ENCODE measurements around the gene CNTFR. TPM values are rescaled to one million over a fixed set of nuclear protein-coding genes. Genes with fewer than 3 reads are reported as not detected.

Gene CNTFR
- total RNA-seq, 2 experiments from 2014 or later = not detected

- Mint-ChIP-seq H3K27me3 (ENCODE audit: low read depth) (peaks cover 5% of the 10 kb centered on the region), H3K4me1 (ENCODE audit: low read depth) (no peaks in the 10 kb centered on the region), H3K4me3 (no peak overlapping the region), H3K27ac (no peak overlapping the region), H3K36me3 (ENCODE audit: low read depth) (no peaks in the 10 kb centered on the region), H3K9me3 (ENCODE audit: insufficient read depth) (no peaks in the 10 kb centered on the region)
- ChIA-PET POLR2A (no interaction called here), CTCF (interaction anchor here (1.3 kb wide), 1 partner anchor 111 kb away, joined by 5 read pairs; no protein-coding TSS in a partner anchor)
- ATAC-seq (no peak), DNase-seq (no peak)
These were observed 74.7 kb downstream of the CNTFR start for GRCh38 chr9:34514816-34515215.

DNA sequence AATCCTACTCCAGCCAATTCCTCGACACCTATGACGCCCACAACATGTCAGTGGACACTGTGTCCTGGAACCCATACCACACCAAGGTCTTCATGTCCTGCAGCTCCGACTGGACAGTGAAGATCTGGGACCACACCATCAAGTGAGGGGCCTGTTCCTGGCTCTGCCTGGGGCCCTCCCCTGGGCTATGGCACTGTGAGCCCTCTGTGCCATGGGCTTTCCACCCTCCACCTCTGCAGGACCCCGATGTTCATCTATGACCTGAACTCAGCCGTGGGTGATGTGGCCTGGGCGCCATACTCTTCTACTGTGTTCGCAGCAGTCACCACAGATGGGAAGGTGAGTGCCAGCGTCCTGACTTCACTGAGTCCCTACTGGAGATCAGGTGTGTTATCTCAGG lies 75.1 kb downstream of the CNTFR start:
- DNase-seq (no peak), ATAC-seq (no peak)
- Mint-ChIP-seq H3K4me1 (ENCODE audit: low read depth) (no peaks in the 10 kb centered on the region), H3K4me3 (no peak overlapping the region), H3K36me3 (ENCODE audit: low read depth) (no peaks in the 10 kb centered on the region), H3K27ac (no peak overlapping the region), H3K27me3 (ENCODE audit: low read depth) (peaks cover 5% of the 10 kb centered on the region), H3K9me3 (ENCODE audit: insufficient read depth) (no peaks in the 10 kb centered on the region)
- ChIA-PET CTCF (interaction anchor here (1.0 to 1.3 kb wide), 2 partner anchors 14 to 111 kb away, joined by 4 to 5 read pairs; no protein-coding TSS in a partner anchor), POLR2A (no interaction called here)

GRCh38 chr9:34513567-34514214 lies 75.8 kb downstream of the CNTFR start:
- no peak for DNase-seq
- Mint-ChIP-seq H3K27me3 (ENCODE audit: low read depth) (peaks cover 5% of the 10 kb centered on the region), H3K27ac (no peak overlapping the region), H3K4me1 (ENCODE audit: low read depth) (no peaks in the 10 kb centered on the region), H3K36me3 (ENCODE audit: low read depth) (no peaks in the 10 kb centered on the region), H3K9me3 (ENCODE audit: insufficient read depth) (no peaks in the 10 kb centered on the region), H3K4me3 (no peak overlapping the region)
- ATAC-seq = no peak
- ChIA-PET CTCF (interaction anchor here (0.8 to 1.3 kb wide), 3 partner anchors 13 to 110 kb away, joined by 4 to 5 read pairs (median 4); no protein-coding TSS in a partner anchor), POLR2A (no interaction called here)

- Mint-ChIP-seq H3K9me3 (ENCODE audit: insufficient read depth) (no peaks in the 10 kb centered on the region), H3K27me3 (ENCODE audit: low read depth) (peaks cover 5% of the 10 kb centered on the region), H3K27ac (no peak overlapping the region), H3K4me1 (ENCODE audit: low read depth) (no peaks in the 10 kb centered on the region), H3K4me3 (no peak overlapping the region), H3K36me3 (ENCODE audit: low read depth) (no peaks in the 10 kb centered on the region)
- CTCF ChIA-PET = interaction anchor here (0.9 kb wide), 1 partner anchor 11 kb away, joined by 5 read pairs; no protein-coding TSS in a partner anchor
- DNase-seq (no peak), ATAC-seq (no peak)
- POLR2A ChIA-PET = no interaction called here
These were observed 77.1 kb downstream of the CNTFR start for GRCh38 chr9:34512131-34513078.

GRCh38 chr9:34510497-34511468 lies 78.7 kb downstream of the CNTFR start:
- Mint-ChIP-seq H3K27me3 (ENCODE audit: low read depth) (no peaks in the 10 kb centered on the region), H3K36me3 (ENCODE audit: low read depth) (no peaks in the 10 kb centered on the region), H3K9me3 (ENCODE audit: insufficient read depth) (no peaks in the 10 kb centered on the region), H3K4me3 (no peak overlapping the region), H3K4me1 (ENCODE audit: low read depth) (no peaks in the 10 kb centered on the region), H3K27ac (no peak overlapping the region)
- DNase-seq (no peak), ATAC-seq (no peak)
- ChIA-PET CTCF (interaction anchor here (1.1 kb wide), 1 partner anchor 16 kb away, joined by 3 read pairs; no protein-coding TSS in a partner anchor), POLR2A (no interaction called here)

DNA sequence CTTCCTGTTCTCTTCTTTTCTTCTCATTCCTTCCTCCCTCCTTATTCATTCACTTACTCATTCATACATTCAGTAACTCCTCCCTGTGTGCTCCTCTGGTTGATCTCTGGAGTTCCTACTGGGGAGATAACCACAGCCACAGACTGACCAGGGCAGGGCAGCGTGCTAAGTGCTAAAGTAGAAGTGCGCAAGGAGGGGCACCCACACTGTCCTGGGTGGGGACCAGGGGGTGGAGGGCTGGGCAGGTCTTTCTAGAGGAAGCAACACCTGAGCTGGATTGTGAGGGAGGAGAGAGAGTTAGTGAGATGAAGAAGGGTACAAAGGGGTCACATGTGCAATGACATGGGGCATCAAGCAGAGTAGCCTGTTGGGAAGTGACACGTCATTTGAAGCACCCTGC lies 80.6 kb downstream of the CNTFR start:
- no peak for ATAC-seq
- no peaks in the 10 kb centered on the region for H3K36me3 Mint-ChIP-seq (ENCODE audit: low read depth)
- no peak overlapping the region for H3K27ac Mint-ChIP-seq
- no peaks in the 10 kb centered on the region for H3K4me1 Mint-ChIP-seq (ENCODE audit: low read depth)
- no peaks in the 10 kb centered on the region for H3K9me3 Mint-ChIP-seq (ENCODE audit: insufficient read depth)
- ChIA-PET CTCF (no interaction called here), POLR2A (no interaction called here)
- no peak for DNase-seq
- H3K27me3 Mint-ChIP-seq (ENCODE audit: low read depth) = no peaks in the 10 kb centered on the region
- no peak overlapping the region for H3K4me3 Mint-ChIP-seq

GRCh38 chr9:34508463-34508862 lies 81.1 kb downstream of the CNTFR start:
- no peak overlapping the region for H3K27ac Mint-ChIP-seq
- no peak for ATAC-seq
- ChIA-PET CTCF (interaction anchor here (1.2 kb wide), 1 partner anchor 84 kb away, joined by 4 read pairs; no protein-coding TSS in a partner anchor), POLR2A (no interaction called here)
- DNase-seq = no peak
- no peaks in the 10 kb centered on the region for H3K36me3 Mint-ChIP-seq (ENCODE audit: low read depth)
- H3K27me3 Mint-ChIP-seq (ENCODE audit: low read depth) = no peaks in the 10 kb centered on the region
- no peaks in the 10 kb centered on the region for H3K4me1 Mint-ChIP-seq (ENCODE audit: low read depth)
- no peak overlapping the region for H3K4me3 Mint-ChIP-seq
- no peaks in the 10 kb centered on the region for H3K9me3 Mint-ChIP-seq (ENCODE audit: insufficient read depth)

- DNase-seq (no peak), ATAC-seq (no peak)
- no peak overlapping the region for H3K4me3 Mint-ChIP-seq
- CTCF ChIA-PET = interaction anchor here (1.2 kb wide), 1 partner anchor 84 kb away, joined by 4 read pairs; no protein-coding TSS in a partner anchor
- no peaks in the 10 kb centered on the region for H3K36me3 Mint-ChIP-seq (ENCODE audit: low read depth)
- no peaks in the 10 kb centered on the region for H3K9me3 Mint-ChIP-seq (ENCODE audit: insufficient read depth)
- POLR2A ChIA-PET = no interaction called here
- H3K27me3 Mint-ChIP-seq (ENCODE audit: low read depth) = no peaks in the 10 kb centered on the region
- H3K27ac Mint-ChIP-seq = no peak overlapping the region
- no peaks in the 10 kb centered on the region for H3K4me1 Mint-ChIP-seq (ENCODE audit: low read depth)
These were observed 81.6 kb downstream of the CNTFR start for GRCh38 chr9:34507966-34508365.

- Mint-ChIP-seq H3K4me1 (ENCODE audit: low read depth) (no peaks in the 10 kb centered on the region), H3K27ac (no peak overlapping the region), H3K36me3 (ENCODE audit: low read depth) (no peaks in the 10 kb centered on the region), H3K27me3 (ENCODE audit: low read depth) (no peaks in the 10 kb centered on the region), H3K4me3 (no peak overlapping the region), H3K9me3 (ENCODE audit: insufficient read depth) (no peaks in the 10 kb centered on the region)
- DNase-seq (no peak), ATAC-seq (no peak)
- ChIA-PET POLR2A (no interaction called here), CTCF (interaction anchor here (1.2 kb wide), 1 partner anchor 84 kb away, joined by 4 read pairs; no protein-coding TSS in a partner anchor)
These were observed 82.0 kb downstream of the CNTFR start for GRCh38 chr9:34507556-34507955.

DNA sequence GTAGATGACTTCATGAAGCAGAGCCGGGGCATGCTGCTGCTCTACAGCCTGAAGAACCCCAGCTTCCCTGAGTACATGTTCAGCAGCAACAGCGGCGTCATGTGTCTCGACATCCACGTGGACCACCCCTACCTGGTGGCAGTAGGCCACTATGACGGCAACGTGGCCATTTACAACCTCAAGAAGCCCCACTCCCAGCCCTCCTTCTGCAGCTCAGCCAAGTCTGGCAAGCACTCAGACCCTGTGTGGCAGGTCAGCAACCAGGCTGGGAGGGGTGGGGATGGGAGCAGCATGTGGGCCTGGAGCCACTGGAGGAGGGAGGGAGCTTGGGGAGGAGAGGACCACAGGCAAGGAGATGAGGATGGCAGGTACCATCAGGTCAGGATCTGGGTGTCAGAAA lies 82.9 kb downstream of the CNTFR start:
- ChIA-PET CTCF (interaction anchor here (0.9 to 1.4 kb wide), 3 partner anchors 10 to 103 kb away, joined by 3 to 8 read pairs (median 3); no protein-coding TSS in a partner anchor), POLR2A (no interaction called here)
- DNase-seq = no peak
- H3K27ac Mint-ChIP-seq = no peak overlapping the region
- no peak for ATAC-seq
- H3K4me1 Mint-ChIP-seq (ENCODE audit: low read depth) = no peaks in the 10 kb centered on the region
- H3K4me3 Mint-ChIP-seq = no peak overlapping the region
- H3K36me3 Mint-ChIP-seq (ENCODE audit: low read depth) = no peaks in the 10 kb centered on the region
- no peaks in the 10 kb centered on the region for H3K27me3 Mint-ChIP-seq (ENCODE audit: low read depth)
- no peaks in the 10 kb centered on the region for H3K9me3 Mint-ChIP-seq (ENCODE audit: insufficient read depth)

GRCh38 chr9:34505370-34506120 lies 84.0 kb downstream of the CNTFR start:
- Mint-ChIP-seq H3K27me3 (ENCODE audit: low read depth) (no peaks in the 10 kb centered on the region), H3K36me3 (ENCODE audit: low read depth) (no peaks in the 10 kb centered on the region), H3K9me3 (ENCODE audit: insufficient read depth) (no peaks in the 10 kb centered on the region), H3K4me1 (ENCODE audit: low read depth) (no peaks in the 10 kb centered on the region), H3K4me3 (no peak overlapping the region), H3K27ac (no peak overlapping the region)
- ATAC-seq (no peak), DNase-seq (no peak)
- POLR2A ChIA-PET = no interaction called here
- CTCF ChIA-PET = interaction anchor here (0.9 to 1.4 kb wide), 3 partner anchors 9 to 102 kb away, joined by 3 to 8 read pairs (median 3); no protein-coding TSS in a partner anchor
